KG1 (cell line): ENCODE data around the gene CACNA2D3.

Experiments
- DNase-seq: peaks from one replicate; lab custom pipeline; 2025; lab: John Stamatoyannopoulos, UW

Gene CACNA2D3

DNA sequence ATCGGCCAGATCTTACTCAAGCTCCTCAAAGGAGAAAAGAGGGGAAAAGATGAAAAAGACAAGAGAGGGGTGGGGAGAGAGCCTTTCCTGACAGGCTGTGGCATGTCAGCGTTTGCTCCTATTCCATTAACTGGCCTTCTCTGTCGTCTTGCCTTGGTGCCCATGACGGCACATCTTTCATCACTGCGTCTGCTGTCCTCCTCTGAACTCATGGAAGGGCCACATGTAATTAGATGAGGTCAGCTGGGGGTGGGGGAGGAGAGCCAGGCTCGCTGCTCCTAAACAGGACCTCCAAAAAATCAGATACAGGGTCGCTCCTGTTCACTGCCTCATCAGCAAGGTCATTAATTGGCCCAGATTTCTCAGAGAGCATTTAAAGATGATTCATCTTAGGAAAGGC is 755.8 kb downstream of the CACNA2D3 start:
- DNase-seq, result no peak

DNA sequence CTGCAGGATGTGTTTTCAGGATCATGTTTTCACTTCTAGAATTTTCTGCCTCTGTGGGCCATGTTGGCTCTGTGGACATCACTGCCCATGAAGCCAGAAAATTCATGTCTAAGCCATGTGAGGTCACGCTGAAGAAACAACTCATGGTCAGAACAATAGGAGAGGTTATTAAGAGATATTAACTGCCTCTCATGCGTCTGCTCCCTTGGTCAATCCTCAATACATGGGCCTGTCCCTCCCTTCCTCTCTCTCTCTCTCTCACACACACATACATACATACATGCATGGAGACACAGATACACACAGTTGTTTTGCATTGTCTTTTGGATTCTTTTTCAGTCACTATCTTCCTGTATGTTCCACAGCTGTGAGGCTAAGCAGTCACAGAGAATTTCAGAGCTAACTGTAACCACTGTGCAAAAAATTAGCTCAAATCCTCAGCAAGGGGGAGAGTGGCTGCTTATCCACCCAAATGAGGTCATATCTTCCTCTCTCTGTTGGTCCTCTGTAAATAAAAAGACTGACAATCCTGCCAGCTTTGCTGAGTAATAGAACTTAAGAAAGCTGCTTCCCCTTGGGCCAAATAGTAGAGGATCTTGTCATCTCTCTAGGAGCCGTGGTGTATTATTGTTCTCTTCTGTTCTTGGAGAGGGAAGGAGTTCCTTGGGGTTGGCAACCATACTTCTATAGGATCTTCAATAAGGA is 759.9 kb downstream of the CACNA2D3 start:
- DNase-seq, result no peak

GRCh38 chr3:54888162-54888561 is 765.8 kb downstream of the CACNA2D3 start:
- no peak for DNase-seq

- DNase-seq, result no peak
Measured at GRCh38 chr3:54888873-54889272, 766.5 kb downstream of the CACNA2D3 start.

GRCh38 chr3:54889731-54890130 is 767.4 kb downstream of the CACNA2D3 start:
- DNase-seq, result no peak

- DNase-seq, result no peak
Measured at GRCh38 chr3:54891540-54891897, 769.2 kb downstream of the CACNA2D3 start.

DNA sequence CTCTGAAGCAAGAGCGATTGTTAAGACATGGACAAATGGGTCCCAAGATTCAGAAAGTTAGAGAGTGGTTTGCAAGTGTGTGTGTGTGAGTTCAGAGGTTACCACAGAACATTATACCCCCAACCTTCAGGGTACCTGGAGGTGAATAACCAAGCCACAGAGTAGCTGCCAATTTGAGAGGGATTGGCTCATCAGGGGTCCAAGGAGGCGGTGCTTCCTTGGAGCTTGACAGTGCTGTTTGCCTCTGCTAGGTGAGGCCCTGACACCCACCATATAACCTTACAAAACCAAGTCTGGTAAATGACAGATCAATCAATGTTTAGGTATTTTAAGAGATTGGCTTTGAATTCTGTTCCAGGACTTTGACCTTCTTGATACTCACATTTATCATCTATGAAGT is 769.8 kb downstream of the CACNA2D3 start:
- no peak for DNase-seq

DNA sequence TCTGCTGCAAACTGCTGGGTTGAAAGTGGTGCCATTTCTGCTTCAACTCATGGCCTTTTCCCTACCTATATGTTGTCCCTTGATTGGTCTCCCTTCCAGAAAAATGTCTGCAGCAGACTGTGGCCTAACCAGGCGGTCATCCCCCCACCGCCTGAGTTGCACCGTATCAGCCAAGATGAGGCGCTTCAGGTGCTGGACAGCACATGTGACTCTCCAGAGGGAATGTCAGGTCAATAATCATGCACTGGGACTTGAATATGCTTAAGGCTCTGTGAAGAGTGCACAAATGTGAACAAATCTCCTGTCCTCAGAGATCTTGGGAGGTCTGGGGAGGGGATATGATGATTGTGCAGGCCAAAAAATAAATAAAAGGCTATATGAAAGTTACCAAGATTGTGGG is 773.3 kb downstream of the CACNA2D3 start:
- DNase-seq, result no peak

DNA sequence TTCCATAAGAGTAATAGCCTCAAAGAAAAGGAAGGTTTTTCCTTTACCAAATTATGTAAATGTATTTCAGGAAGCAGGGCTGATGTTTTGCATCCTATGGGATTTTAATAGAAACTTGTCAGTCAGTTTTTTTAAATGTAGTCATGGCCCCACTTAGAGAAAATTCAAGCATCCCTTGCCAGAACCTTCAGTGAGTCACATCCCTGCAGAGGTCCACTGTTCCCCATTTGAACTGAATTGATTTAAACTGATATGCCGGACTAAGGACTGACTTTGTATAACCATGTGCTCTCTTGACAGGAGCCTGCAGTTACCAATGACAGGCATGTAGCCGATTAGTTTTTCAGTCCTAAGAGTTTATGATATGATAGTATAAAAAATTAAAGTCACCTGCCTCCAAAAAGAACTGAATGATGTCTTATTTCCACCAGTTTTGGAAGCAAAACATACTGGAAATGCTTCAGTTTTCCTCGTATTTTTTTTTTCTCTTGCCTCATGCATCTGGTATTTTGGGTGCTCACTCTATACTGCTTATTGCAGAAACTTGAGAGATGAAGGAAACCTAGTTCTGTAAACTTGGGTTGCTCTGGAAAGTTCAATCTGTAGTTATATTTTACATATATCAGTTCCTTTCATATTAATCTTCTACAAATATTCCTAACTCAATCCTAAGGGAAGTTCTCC is 774.8 kb downstream of the CACNA2D3 start:
- DNase-seq, result no peak

DNA sequence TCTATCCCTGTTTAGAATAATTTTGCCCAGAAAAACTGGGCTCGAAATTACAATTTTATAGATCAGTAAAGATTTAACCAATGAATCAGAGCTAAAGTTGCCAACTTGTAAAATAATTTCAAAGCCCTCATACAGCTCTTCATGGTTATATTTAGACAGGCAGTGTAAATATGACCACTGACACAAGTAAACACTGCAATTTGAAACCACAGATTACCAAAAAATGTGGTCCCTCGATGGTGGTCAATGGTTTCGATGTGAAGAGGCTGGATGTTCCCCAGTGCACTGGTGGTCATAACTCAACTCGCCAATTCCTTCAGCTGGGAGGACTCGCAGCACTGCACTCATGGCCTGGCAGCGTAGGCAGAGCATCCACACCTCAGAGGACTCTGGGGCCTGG is 776.9 kb downstream of the CACNA2D3 start:
- no peak for DNase-seq

DNA sequence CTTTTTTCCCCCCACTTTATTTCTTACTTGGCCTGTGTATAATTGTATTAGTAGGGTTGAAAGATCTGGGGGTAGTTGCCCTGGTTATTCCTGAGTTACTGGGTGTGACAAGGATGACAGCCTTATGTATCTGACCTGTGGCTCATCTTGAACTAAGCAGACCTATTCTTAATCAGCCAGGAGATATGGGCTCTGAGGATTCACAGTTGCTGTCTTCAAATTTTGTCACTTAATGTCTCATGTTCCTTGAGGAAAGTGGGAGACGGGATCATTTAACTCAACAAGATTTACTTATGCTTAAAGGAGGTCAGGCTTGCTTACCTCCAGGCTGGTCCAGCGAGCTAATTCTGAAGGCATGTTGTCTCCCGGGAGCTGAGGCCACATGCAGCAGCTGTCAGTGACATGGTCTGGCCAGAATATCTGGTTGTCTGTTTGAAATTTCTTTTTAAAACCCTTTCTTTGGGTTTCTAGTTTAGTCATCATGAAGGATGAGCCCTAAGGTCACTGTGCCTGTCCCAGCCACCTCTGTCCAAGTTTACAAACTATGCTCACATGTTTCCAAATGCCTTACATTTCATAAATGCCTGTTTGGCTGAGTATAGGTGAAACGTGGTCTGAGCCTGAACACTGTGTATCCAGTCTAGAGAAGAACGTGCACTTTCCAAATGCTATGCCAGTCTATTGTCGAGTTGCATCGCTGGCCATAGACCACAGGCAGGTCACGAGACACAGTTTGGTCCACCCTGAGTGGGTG is 778.7 kb downstream of the CACNA2D3 start:
- no peak for DNase-seq

- DNase-seq, result no peak
Measured at GRCh38 chr3:54901906-54902685, 779.7 kb downstream of the CACNA2D3 start.

GRCh38 chr3:54905261-54905888 is 783.0 kb downstream of the CACNA2D3 start:
- no peak for DNase-seq

DNA sequence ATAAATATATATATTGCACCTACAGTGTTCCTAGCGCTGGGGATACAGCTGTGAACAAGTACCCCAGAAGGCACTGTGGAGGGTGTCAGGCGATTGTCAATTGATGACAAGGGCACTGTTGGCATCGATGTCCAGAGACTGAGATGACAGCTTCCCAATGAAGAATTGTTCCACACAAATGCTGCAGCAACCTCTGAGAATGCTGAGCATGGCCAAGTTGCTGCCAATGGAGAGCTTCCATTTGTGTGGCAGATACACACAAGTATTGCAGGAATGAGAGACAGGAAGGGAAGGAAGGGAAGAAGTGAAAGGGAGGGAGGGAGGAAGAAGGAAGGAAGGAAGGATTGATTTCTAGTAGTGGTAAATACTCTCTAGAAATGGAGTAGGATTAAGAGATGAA is 783.6 kb downstream of the CACNA2D3 start:
- DNase-seq, result no peak

DNA sequence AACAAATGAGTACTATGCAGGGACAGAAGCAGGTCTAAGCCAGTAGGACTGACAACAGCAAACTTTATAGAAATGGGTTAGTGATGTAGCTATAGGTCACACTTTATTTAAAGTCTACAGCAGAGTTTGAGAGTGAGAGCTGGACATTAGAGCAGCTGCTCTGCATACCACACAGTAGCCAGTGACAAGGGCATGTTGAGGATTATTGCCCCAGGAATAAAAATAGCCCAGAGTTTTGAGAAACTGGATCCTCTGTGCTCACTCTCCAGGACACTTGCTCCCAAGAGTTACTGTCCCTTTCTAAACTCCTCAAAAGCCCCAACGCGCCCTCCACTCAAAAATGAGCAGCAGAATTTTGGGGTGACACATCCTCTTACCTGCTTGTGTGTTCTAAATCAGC is 784.4 kb downstream of the CACNA2D3 start:
- no peak for DNase-seq

- no peak for DNase-seq
Measured at GRCh38 chr3:54909191-54909590, 786.8 kb downstream of the CACNA2D3 start.

GRCh38 chr3:54914180-54914579 is 791.8 kb downstream of the CACNA2D3 start:
- no peak for DNase-seq

DNA sequence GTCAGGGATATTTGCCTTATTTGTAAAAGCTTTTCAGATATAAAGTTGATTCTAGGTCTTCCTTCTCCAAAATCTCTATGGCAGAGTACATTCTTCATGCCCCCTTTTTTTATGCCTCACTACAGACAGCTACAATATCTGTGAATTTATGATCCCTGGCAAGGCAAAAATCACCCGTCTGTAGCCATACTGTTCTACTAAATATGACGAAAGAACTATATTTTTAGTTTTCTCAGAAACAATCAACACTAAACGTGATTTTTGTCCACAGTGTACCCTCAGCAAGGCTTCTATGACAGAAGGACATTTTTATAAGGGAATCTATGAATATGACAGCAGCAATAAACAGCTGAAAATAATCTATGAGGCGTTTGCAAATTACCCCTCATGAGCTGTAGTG is 792.8 kb downstream of the CACNA2D3 start:
- no peak for DNase-seq

GRCh38 chr3:54915976-54916375 is 793.6 kb downstream of the CACNA2D3 start:
- DNase-seq, result no peak

DNA sequence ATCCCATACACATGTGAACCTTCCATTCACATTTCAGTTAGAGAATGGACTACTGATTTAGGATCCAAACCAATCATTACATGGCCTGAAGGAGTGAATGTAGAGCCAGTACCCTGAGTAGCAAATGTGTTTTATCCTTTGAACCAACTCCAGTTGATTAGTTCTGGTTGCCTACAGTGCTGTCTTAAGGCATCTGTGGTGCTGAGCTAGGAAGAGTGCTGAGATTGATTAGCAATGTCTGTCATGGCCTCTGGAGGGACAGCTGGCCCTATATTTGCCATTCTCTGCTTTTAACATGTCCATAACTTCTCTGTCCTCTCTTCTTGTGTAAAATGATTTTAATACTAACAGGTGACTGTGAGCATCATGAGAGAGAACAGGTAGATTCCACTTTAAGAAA is 794.4 kb downstream of the CACNA2D3 start:
- no peak for DNase-seq

DNA sequence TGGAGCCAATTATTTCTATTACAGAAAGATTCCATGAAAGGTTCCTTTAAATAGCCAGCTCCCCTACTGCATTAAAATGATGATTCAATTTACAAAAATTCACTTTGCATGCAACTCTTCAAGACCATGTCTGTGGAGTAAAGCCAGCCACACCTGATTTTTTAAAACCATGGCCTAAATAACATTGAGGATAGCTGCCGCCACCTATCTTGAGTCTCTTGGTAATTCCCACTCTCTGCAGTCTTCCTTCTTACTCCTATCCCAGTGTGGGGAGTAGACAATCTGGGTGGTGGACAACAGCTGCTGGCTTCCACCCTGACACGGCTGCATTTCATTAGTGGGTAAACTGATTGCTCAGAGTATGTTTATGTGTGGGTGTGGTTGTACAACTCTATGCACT is 794.8 kb downstream of the CACNA2D3 start:
- no peak for DNase-seq

GRCh38 chr3:54917862-54918261 is 795.5 kb downstream of the CACNA2D3 start:
- DNase-seq, result no peak
